Keratinocyte (primary cell): ENCODE data around the gene PDS5B. TPM values are rescaled to one million over a fixed set of nuclear protein-coding genes. Genes with fewer than 3 reads are reported as not detected.

Experiments used
- DNase-seq: peaks from one replicate; pipeline ENCODE4 v3.0.0-alpha.2; 2011; ENCODE audit warnings: low read depth, missing footprints, low spot score
- FAIRE-seq: peaks from 2 replicates; lab custom pipeline; 2011; peaks lifted over from hg19 to GRCh38; lab: Jason Lieb, UNC
- H2AFZ ChIP-seq: 2 replicates; pipeline ENCODE4 v1.6.0; 2012; ENCODE audit warnings: low read length, control low read depth, inconsistent platforms; ENCODE audit not compliant: control insufficient read depth
- H3K27ac ChIP-seq: 2 replicates; pipeline ENCODE4 v1.5.1; 2011; ENCODE audit warnings: low read length; ENCODE audit not compliant: control insufficient read depth, insufficient read depth
- H3K27me3 ChIP-seq: 3 replicates; pipeline ENCODE4 v1.6.0; 2011; ENCODE audit warnings: low read length; ENCODE audit not compliant: control insufficient read depth, insufficient read depth; ENCODE audit errors: extremely low read depth
- H3K36me3 ChIP-seq, 2 experiments: 2 replicates in 1 of 2; 3 replicates in 1 of 2; pipeline ENCODE4 v1.5.1; 2011; ENCODE audit warnings: low read length in 2 of 2, mild to moderate bottlenecking in 1 of 2; ENCODE audit not compliant: control insufficient read depth in 2 of 2, insufficient read depth in 2 of 2; ENCODE audit errors: extremely low read depth in 1 of 2
- H3K4me1 ChIP-seq: 3 replicates; pipeline ENCODE4 v1.5.1; 2011; ENCODE audit warnings: low read length; ENCODE audit not compliant: control insufficient read depth, insufficient read depth; ENCODE audit errors: extremely low read depth
- H3K4me2 ChIP-seq: 3 replicates; pipeline ENCODE4 v1.6.0; 2011; ENCODE audit warnings: low read depth, low read length; ENCODE audit not compliant: control insufficient read depth, insufficient read depth; ENCODE audit errors: extremely low read depth
- H3K4me3 ChIP-seq, 3 experiments: fragments of 200-600 bp in 1 of 3; sonication (generic) in 1 of 3; 2 replicates in 2 of 3; 3 replicates in 1 of 3; pipeline ENCODE4 v1.5.1; 2011 to 2016; ENCODE audit warnings: low read length in 3 of 3, mild to moderate bottlenecking in 3 of 3, control low read depth in 2 of 3, inconsistent platforms in 1 of 3, low read depth in 1 of 3, mixed read lengths in 1 of 3, mixed run types in 1 of 3, moderate library complexity in 1 of 3; ENCODE audit not compliant: control insufficient read depth in 2 of 3, insufficient read depth in 2 of 3; ENCODE audit errors: extremely low read depth in 1 of 3
- H3K79me2 ChIP-seq: 2 replicates; pipeline ENCODE4 v1.6.0; 2012; ENCODE audit warnings: low read length; ENCODE audit not compliant: control insufficient read depth, insufficient read depth
- H3K9ac ChIP-seq: 3 replicates; pipeline ENCODE4 v1.6.0; 2011; ENCODE audit warnings: low read length; ENCODE audit not compliant: control insufficient read depth, insufficient read depth; ENCODE audit errors: extremely low read depth
- H3K9me1 ChIP-seq: 3 replicates; pipeline ENCODE4 v1.6.0; 2011; ENCODE audit warnings: low read length; ENCODE audit not compliant: control insufficient read depth, insufficient read depth; ENCODE audit errors: extremely low read depth
- H3K9me3 ChIP-seq: 2 replicates; pipeline ENCODE4 v1.5.1; 2012; ENCODE audit warnings: low read depth, low read length; ENCODE audit not compliant: control insufficient read depth
- H4K20me1 ChIP-seq: 3 replicates; pipeline ENCODE4 v1.6.0; 2011; ENCODE audit warnings: low read length; ENCODE audit not compliant: control insufficient read depth, insufficient read depth; ENCODE audit errors: extremely low read depth
- EZH2 ChIP-seq: IDR thresholded peaks from one replicate; pipeline ENCODE4 v1.6.1; 2012; ENCODE audit warnings: inconsistent platforms, mild to moderate bottlenecking, low read length, moderate library complexity
- dilution Hi-C: fragments of 300-500 bp; cut with MboI; formaldehyde crosslinking; loops from one replicate; pipeline ENCODE4 v1.7.0; 2020; ENCODE audit warnings: low sequenced_read_pairs; ENCODE audit not compliant: extremely low pct_ligation_motif_present
- polyA plus RNA-seq, 5 experiments: library from polyadenylated mRNA; depleted of rRNA in 3 of 5; stranded (reverse) in 3 of 5; stranded (forward) in 1 of 5; unstranded in 1 of 5; fragments of >200 nt; gene quantifications; 1 replicate in 1 of 5; 2 replicates in 3 of 5; 3 replicates in 1 of 5; pipeline versions ENCODE4 v1.2.1 to v1.2.3, GENCODE V29; 2011 to 2012; ENCODE audit warnings: missing spikeins in 2 of 5, low read depth in 1 of 5, low replicate concordance in 1 of 5
- TF ChIP-seq, protein P1 (sequence below), 3 experiments: IDR thresholded peaks in 1 of 3; conservative IDR thresholded peaks in 1 of 3; optimal IDR thresholded peaks in 1 of 3; 2 replicates in 2 of 3; 3 replicates in 1 of 3; pipeline versions ENCODE3 to v1.5.1; 2011; ENCODE audit warnings: low read length in 3 of 3, mild to moderate bottlenecking in 3 of 3, moderate library complexity in 2 of 3, control low read depth in 1 of 3, inconsistent platforms in 1 of 3; ENCODE audit not compliant: insufficient read depth in 2 of 3; ENCODE audit errors: extremely low read depth in 1 of 3

Gene PDS5B
- polyA plus RNA-seq, 1 donor (not counting 4 experiments of a cell fraction or from before 2014, with no cell fraction given), result 6.9 TPM

DNA sequence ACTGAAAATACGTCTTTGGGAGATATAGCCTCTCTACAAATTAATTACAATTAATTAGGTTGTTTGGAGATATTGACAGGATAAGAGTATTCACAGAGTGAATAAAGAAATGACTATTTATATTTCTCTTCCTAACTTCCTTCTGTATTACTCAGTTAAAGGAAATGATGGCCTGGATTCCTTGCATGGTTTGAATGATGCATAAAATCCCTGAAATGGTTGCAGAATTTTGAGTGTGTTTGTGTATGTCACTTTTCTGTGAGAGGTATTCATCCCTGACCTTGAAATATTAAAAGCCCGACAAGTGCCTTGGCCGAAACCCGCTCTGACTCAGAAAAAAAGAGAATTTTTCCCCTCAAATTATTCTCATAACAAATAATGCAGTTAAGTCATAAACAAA, 90.0 kb downstream of the PDS5B start:
- TF ChIP-seq EZH2, result no peak
- TF ChIP-seq, protein P1, sequence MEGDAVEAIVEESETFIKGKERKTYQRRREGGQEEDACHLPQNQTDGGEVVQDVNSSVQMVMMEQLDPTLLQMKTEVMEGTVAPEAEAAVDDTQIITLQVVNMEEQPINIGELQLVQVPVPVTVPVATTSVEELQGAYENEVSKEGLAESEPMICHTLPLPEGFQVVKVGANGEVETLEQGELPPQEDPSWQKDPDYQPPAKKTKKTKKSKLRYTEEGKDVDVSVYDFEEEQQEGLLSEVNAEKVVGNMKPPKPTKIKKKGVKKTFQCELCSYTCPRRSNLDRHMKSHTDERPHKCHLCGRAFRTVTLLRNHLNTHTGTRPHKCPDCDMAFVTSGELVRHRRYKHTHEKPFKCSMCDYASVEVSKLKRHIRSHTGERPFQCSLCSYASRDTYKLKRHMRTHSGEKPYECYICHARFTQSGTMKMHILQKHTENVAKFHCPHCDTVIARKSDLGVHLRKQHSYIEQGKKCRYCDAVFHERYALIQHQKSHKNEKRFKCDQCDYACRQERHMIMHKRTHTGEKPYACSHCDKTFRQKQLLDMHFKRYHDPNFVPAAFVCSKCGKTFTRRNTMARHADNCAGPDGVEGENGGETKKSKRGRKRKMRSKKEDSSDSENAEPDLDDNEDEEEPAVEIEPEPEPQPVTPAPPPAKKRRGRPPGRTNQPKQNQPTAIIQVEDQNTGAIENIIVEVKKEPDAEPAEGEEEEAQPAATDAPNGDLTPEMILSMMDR (optimal IDR thresholded peaks at IDR 0.05 in 1 of 3, IDR thresholded peaks at IDR 0.05 in 1 of 3, conservative IDR thresholded peaks at IDR 0.05 in 1 of 3; ENCODE audit: extremely low read depth in 1 of 3, insufficient read depth in 2 of 3, low read length in 3 of 3), result no peak
- no peaks in the 10 kb centered on the region for H3K36me3 ChIP-seq
- no peak overlapping the region for H3K4me2 ChIP-seq
- H3K4me3 ChIP-seq, result no peak overlapping the region
- dilution Hi-C loops, result no loop called here
- no peaks in the 10 kb centered on the region for H3K4me1 ChIP-seq
- no peak overlapping the region for H2AFZ ChIP-seq
- DNase-seq (no peak), FAIRE-seq (no peak)
- no peaks in the 10 kb centered on the region for H3K79me2 ChIP-seq
- H3K27ac ChIP-seq, result no peak overlapping the region
- H3K27me3 ChIP-seq, result no peaks in the 10 kb centered on the region
- no peak overlapping the region for H3K9ac ChIP-seq
- H4K20me1 ChIP-seq, result no peaks in the 10 kb centered on the region
- no peaks in the 10 kb centered on the region for H3K9me1 ChIP-seq
- no peaks in the 10 kb centered on the region for H3K9me3 ChIP-seq

DNA sequence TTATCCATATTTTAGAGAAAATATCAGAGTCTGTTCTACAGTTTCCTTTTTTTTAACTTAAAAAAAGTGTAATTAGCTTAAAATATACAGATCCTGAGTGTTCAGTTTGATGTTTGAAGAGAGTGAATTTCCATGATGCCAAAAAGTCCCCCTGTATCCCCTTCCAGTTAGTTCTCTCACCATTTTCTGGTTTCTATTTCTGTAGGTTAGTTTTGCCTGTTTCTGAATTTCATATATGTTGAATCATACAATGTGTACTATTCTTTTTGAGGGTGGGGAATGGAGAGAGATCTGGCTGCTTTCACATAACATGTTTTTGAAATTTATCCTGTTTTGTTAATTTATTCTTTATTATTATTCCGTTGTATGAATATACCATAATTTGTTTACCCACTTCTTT, 95.9 kb downstream of the PDS5B start:
- Histone ChIP-seq H2AFZ (no peak overlapping the region), H3K4me1 (no peaks in the 10 kb centered on the region), H3K27ac (no peak overlapping the region), H3K9ac (no peak overlapping the region), H3K79me2 (no peaks in the 10 kb centered on the region), H3K4me3 (no peak overlapping the region), H3K27me3 (no peaks in the 10 kb centered on the region), H3K9me1 (no peaks in the 10 kb centered on the region), H3K36me3 (no peaks in the 10 kb centered on the region), H3K4me2 (no peak overlapping the region), H3K9me3 (no peaks in the 10 kb centered on the region), H4K20me1 (no peaks in the 10 kb centered on the region)
- TF ChIP-seq, protein P1 (optimal IDR thresholded peaks at IDR 0.05 in 1 of 3, IDR thresholded peaks at IDR 0.05 in 1 of 3, conservative IDR thresholded peaks at IDR 0.05 in 1 of 3; ENCODE audit: extremely low read depth in 1 of 3, insufficient read depth in 2 of 3, low read length in 3 of 3), result no peak
- no peak for TF ChIP-seq EZH2
- no peak for DNase-seq
- dilution Hi-C loops, result no loop called here
- FAIRE-seq, result no peak
